Measurements from ENCODE around the gene STK39.

- TF ChIP-seq CTCF (IDR thresholded peaks at IDR 0.05) = no peak
- no peak for TF ChIP-seq EZH2 (IDR thresholded peaks at IDR 0.05; ENCODE audit: borderline replicate concordance, insufficient read depth, low read depth, low read length, poor library complexity, severe bottlenecking)
Measured at GRCh38 chr2:168196764-168197180, 50.6 kb downstream of the STK39 start.

All from B cell (primary cell).